Sigmoid colon (tissue), 4 donors: ENCODE data around the gene MB.

Source experiments
- CTCF ChIP-seq, 4 experiments: fragments of 450-650 bp in 3 of 4; fragments of 200-600 bp in 1 of 4; IDR thresholded peaks; one replicate each; pipeline ENCODE4 v1.5.1; 2016 to 2019; ENCODE audit warnings: antibody characterized with exemption in 4 of 4, mild to moderate bottlenecking in 3 of 4, moderate library complexity in 2 of 4
- POLR2A ChIP-seq, 2 donors: fragments of 450-650 bp; IDR thresholded peaks; one replicate each; pipeline ENCODE4 v1.6.1; 2016; ENCODE audit warnings: antibody characterized with exemption in 2 of 2, mild to moderate bottlenecking in 2 of 2, moderate library complexity in 2 of 2
- POLR2AphosphoS5 ChIP-seq, 4 donors: sonication (generic); formaldehyde crosslinking; IDR thresholded peaks; one replicate each; pipeline ENCODE4 v1.6.1; 2017; ENCODE audit warnings: antibody characterized with exemption in 4 of 4

DNA sequence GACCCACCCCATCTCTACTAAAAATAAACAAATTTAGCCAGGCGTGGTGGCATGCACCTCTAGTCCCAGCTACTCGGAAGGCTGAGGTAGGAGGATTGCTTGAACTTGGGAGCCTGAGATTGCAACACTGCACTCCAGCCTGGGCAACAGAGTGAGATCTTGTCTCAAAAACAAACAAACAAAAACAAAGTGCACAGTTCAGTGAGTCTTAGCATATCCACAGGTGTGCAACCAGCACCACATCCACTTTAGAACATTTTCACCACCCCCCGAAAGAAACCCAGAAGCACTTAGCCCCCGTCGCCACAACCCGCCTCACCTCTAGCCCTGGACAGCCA, 27.4 kb downstream of the MB start:
- TF ChIP-seq CTCF (IDR thresholded peaks at IDR 0.05) (no peak), POLR2A (IDR thresholded peaks at IDR 0.05) (no peak), POLR2AphosphoS5 (IDR thresholded peaks at IDR 0.05) (no peak)
